IPS-18c (cell line): ENCODE measurements around the gene NOL6.
"Not testable (repeated sequence)": the region's sequence is repeated elsewhere in the genome, so short reads cannot be mapped to it uniquely, and the experiment has no call there.

Source experiments
- H3K4me3 ChIP-seq: 2 replicates; pipeline ENCODE4 v1.7.0; 2013; ENCODE audit warnings: low read depth, mild to moderate bottlenecking, low read length, moderate library complexity; ENCODE audit not compliant: insufficient read depth
- H3K9me3 ChIP-seq: one replicate; pipeline ENCODE4 v1.6.1; 2013; ENCODE audit warnings: mild to moderate bottlenecking, low read length, moderate library complexity; ENCODE audit not compliant: control insufficient read depth, insufficient read depth

NOL6 gene

GRCh38 chr9:33473643-33474352 lies at the start of gene NOL6:
Gene NOL6 (minus strand): TSS chr9:33473924. CDS start chr9:33473842, 82 bp downstream.
- Histone ChIP-seq H3K9me3 (no peaks in the 10 kb centered on the region), H3K4me3 (peak within 1 kb of the TSS; percentile 96)

- H3K4me3 ChIP-seq, H3K9me3 ChIP-seq: not testable (repeated sequence)
Observed at GRCh38 chr9:33521861-33522260, 48.1 kb upstream of the NOL6 start.

- H3K9me3 ChIP-seq, H3K4me3 ChIP-seq: not testable (repeated sequence)
Observed at GRCh38 chr9:33517934-33518577, 44.3 kb upstream of the NOL6 start.

- H3K9me3 ChIP-seq, result no peaks in the 10 kb centered on the region
- H3K4me3 ChIP-seq, result no peak overlapping the region
Observed at GRCh38 chr9:33517373-33517772, 43.6 kb upstream of the NOL6 start.

- H3K9me3 ChIP-seq, H3K4me3 ChIP-seq: not testable (repeated sequence)
Observed at GRCh38 chr9:33516397-33516796, 42.7 kb upstream of the NOL6 start.

- not testable (repeated sequence) for H3K9me3 ChIP-seq, H3K4me3 ChIP-seq
Observed at GRCh38 chr9:33515342-33515995, 41.7 kb upstream of the NOL6 start.

- not testable (repeated sequence) for H3K9me3 ChIP-seq, H3K4me3 ChIP-seq
Observed at GRCh38 chr9:33512535-33512934, 38.8 kb upstream of the NOL6 start.

- not testable (repeated sequence) for H3K9me3 ChIP-seq
- H3K4me3 ChIP-seq, result peak overlapping the region; percentile 77
Observed at GRCh38 chr9:33511184-33511517, 37.4 kb upstream of the NOL6 start.

- Histone ChIP-seq H3K9me3 (no peaks in the 10 kb centered on the region), H3K4me3 (peak overlapping the region; percentile 77)
Observed at GRCh38 chr9:33510262-33511183, 36.8 kb upstream of the NOL6 start.

- Histone ChIP-seq H3K9me3 (no peaks in the 10 kb centered on the region), H3K4me3 (no peak overlapping the region)
Observed at GRCh38 chr9:33506626-33507370, 33.1 kb upstream of the NOL6 start.

- Histone ChIP-seq H3K9me3 (no peaks in the 10 kb centered on the region), H3K4me3 (no peak overlapping the region)
Observed at GRCh38 chr9:33498387-33498786, 24.7 kb upstream of the NOL6 start.

- H3K4me3 ChIP-seq, H3K9me3 ChIP-seq: not testable (repeated sequence)
Observed at GRCh38 chr9:33493819-33494218, 20.1 kb upstream of the NOL6 start.

GRCh38 chr9:33489066-33489465 lies 15.3 kb upstream of the NOL6 start:
- Histone ChIP-seq H3K4me3 (no peak overlapping the region), H3K9me3 (no peaks in the 10 kb centered on the region)

- not testable (repeated sequence) for H3K4me3 ChIP-seq, H3K9me3 ChIP-seq
Observed at GRCh38 chr9:33485312-33485711, 11.6 kb upstream of the NOL6 start.

GRCh38 chr9:33480976-33481375 lies 7.3 kb upstream of the NOL6 start:
- H3K4me3 ChIP-seq, result no peak overlapping the region
- H3K9me3 ChIP-seq, result no peaks in the 10 kb centered on the region

- H3K9me3 ChIP-seq, result no peaks in the 10 kb centered on the region
- no peak overlapping the region for H3K4me3 ChIP-seq
Observed at GRCh38 chr9:33480106-33480505, 6.4 kb upstream of the NOL6 start.

- H3K9me3 ChIP-seq, result no peaks in the 10 kb centered on the region
- no peak overlapping the region for H3K4me3 ChIP-seq
Observed at GRCh38 chr9:33476503-33476902, 2.8 kb upstream of the NOL6 start.
